ENCODE results near the gene INSR. TPM values are rescaled to one million over a fixed set of nuclear protein-coding genes. Genes with fewer than 3 reads are reported as not detected.

Gene INSR
- total and polyA plus RNA-seq, 2 of the 8 experiments (the other 6 are each of a cell fraction or from before 2014, with no cell fraction given), result 13.1 to 48.7 TPM

DNA sequence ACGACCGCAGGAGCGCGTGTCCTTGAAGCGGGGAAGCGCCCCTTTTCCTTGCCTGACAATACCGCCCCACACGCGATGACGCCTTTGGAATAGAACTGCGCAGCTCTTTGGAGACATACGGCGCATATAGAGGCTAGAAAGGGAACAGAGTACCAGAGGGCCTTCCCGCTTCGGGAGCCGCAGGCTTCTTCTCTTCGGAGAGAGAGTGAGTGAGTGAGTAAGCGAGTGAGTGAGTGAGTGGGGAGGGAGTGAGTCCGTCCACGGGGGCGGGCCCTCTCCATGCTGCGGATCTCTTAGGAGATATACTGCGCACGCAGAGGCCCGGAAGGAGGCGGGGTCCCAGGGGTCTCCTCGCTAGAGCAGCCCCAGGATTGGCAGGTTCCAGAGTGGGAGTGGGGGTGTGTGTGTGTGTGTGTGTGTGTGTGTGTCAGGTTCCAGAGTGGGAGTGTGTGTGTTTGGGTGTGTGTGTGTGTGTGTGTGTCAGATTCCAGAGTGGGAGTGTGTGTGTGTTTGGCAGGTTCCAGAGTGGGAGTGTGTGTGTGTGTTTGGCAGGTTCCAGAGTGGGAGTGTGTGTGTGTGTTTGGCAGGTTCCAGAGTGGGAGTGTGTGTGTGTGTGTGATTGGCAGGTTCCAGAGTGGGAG, 97.0 kb downstream of the INSR start:
- Histone ChIP-seq H2BK15ac (ENCODE audit: low read length) (0 out of 2 replicates have a peak overlapping the region, but pooled peaks have one; percentile 88), H3K4me3 (ENCODE audit: extremely low read depth in 1 of 4, insufficient read depth in 2 of 4, low read depth in 3 of 4, low read length in 4 of 4) (peak overlapping the region; percentile 29 to 85 (median 50)), H2AFZ (ENCODE audit: low read length) (no peak overlapping the region), H3K79me2 (ENCODE audit: control insufficient read depth in 1 of 2, insufficient read depth in 2 of 2, low read length in 2 of 2) (no peaks in the 10 kb centered on the region; a peak in 1 of 4 replicates), H3K36me3 (ENCODE audit: control insufficient read depth in 2 of 4, insufficient read depth in 4 of 4, low read length in 3 of 4) (no peaks in the 10 kb centered on the region), H2AK5ac (ENCODE audit: low read depth, low read length) (peak overlapping the region; percentile 41; the same call in 1 of the 2 replicates), H3K18ac (ENCODE audit: extremely low read depth, low read length) (peak overlapping the region; percentile 78; the same call in 1 of the 2 replicates), H4K20me1 (replicated peaks in 1 of 2; ENCODE audit: control insufficient read depth in 1 of 2, insufficient read depth in 2 of 2, low read length in 2 of 2) (no peaks in the 10 kb centered on the region), H3K23me2 (ENCODE audit: low read depth, low read length) (peaks cover 1% of the 10 kb centered on the region; the same call in 1 of the 2 replicates), H2BK120ac (replicated peaks; ENCODE audit: low read depth, low read length) (no peak overlapping the region), H3K23ac (ENCODE audit: insufficient read length) (no peak overlapping the region), H3K9me3 (ENCODE audit: insufficient read depth in 2 of 2, low read depth in 1 of 2, low read length in 1 of 2) (no peaks in the 10 kb centered on the region), H3K79me1 (ENCODE audit: low read depth, low read length) (no peaks in the 10 kb centered on the region; the same call in 1 of the 2 replicates), H2BK20ac (ENCODE audit: low read length) (no peak overlapping the region), H3K27me3 (replicated peaks in 1 of 4; ENCODE audit: control insufficient read depth in 3 of 4, extremely low read depth in 1 of 4, insufficient read depth in 3 of 4, low read length in 3 of 4) (no peaks in the 10 kb centered on the region), H2BK5ac (ENCODE audit: low read depth, low read length) (peak overlapping the region; percentile 98), H4K8ac (ENCODE audit: extremely low read depth, insufficient read depth, low read length) (peak overlapping the region; percentile 89), H3K27ac (ENCODE audit: low read depth, low read length) (0 out of 2 replicates have a peak overlapping the region, but pooled peaks have one; percentile 73), H4K91ac (replicated peaks; ENCODE audit: insufficient read length, low read length) (no peak overlapping the region), H4K5ac (ENCODE audit: insufficient read length, low read depth, low read length) (peak overlapping the region; percentile 60), H3K4me1 (replicated peaks in 1 of 4; ENCODE audit: control insufficient read depth in 3 of 4, insufficient read depth in 4 of 4, low read length in 3 of 4) (peaks cover 0 to 3% (median 0%) of the 10 kb centered on the region in 4 experiments; a peak in 3 of 7 replicates), H3K56ac (replicated peaks; ENCODE audit: insufficient read length, low read depth, low read length) (peak overlapping the region; percentile 30), H3K9ac (replicated peaks in 1 of 4; ENCODE audit: extremely low read depth in 1 of 4, low read depth in 3 of 4, low read length in 3 of 4) (no peak overlapping the region), H2BK12ac (ENCODE audit: low read depth, low read length) (peak overlapping the region; percentile 97), H3K4ac (replicated peaks; ENCODE audit: insufficient read length, low read depth, low read length) (no peak overlapping the region), H3K14ac (ENCODE audit: insufficient read length) (no peak overlapping the region), H3K4me2 (ENCODE audit: insufficient read depth in 1 of 2, low read depth in 2 of 2, low read length in 2 of 2) (peak overlapping the region; percentile 65 to 74)
- ChIA-PET CTCF (ENCODE audit: partially characterized antibody) (interaction anchor here (0.9 to 1.2 kb wide), 2 partner anchors 48 to 97 kb away, joined by 3 to 4 read pairs; partner anchors contain the start of gene INSR), POLR2A (ENCODE audit: partially characterized antibody) (interaction anchor here (1.2 to 2.9 kb wide), 3 partner anchors 11 to 97 kb away, joined by 3 to 8 read pairs (median 3); partner anchors contain the start of gene INSR)
- DNase-seq (ENCODE audit: low read depth in 1 of 2, low spot score in 2 of 2), result peak; percentile 44 to 80
- FAIRE-seq, result no peak
- 4% methylated on average over 16 of the region's 27 CpGs; no CpG with 5 or more reads in 1 of the 2 experiments for WGBS, 2 experiments (ENCODE audit: extremely low coverage in 1 of 2, insufficient coverage in 1 of 2, insufficient read length in 1 of 2, insufficient replicate concordance in 2 of 2, low coverage in 1 of 2, low lambda C conversion rate in 2 of 2, missing lambda C conversion rate in 1 of 2)
- TF ChIP-seq GABPA (IDR thresholded peaks at IDR 0.05; ENCODE audit: borderline replicate concordance, insufficient read depth, low read length), result no peak
- TF ChIP-seq EP300 (IDR thresholded peaks at IDR 0.05; ENCODE audit: borderline replicate concordance in 1 of 2, low read depth in 2 of 2, low read length in 2 of 2), result peak in 1 of 2 experiments; percentile 14; a peak in 1 of 3 replicates
- TF ChIP-seq JUND (IDR thresholded peaks at IDR 0.05; ENCODE audit: low read length), result 0 out of 2 replicates have a peak, but pooled peaks have one; percentile 19
- TF ChIP-seq PHF8 (conservative IDR thresholded peaks at IDR 0.05; ENCODE audit: low read depth, low read length), result no peak
- TF ChIP-seq BACH1 (IDR thresholded peaks at IDR 0.05; ENCODE audit: low read length), result peak; percentile 57
- TF ChIP-seq YY1 (IDR thresholded peaks at IDR 0.05; ENCODE audit: low read depth, low read length), result peak; percentile 61; the same call in 1 of the 2 replicates
- no peak for TF ChIP-seq TBP (IDR thresholded peaks at IDR 0.05; ENCODE audit: low read depth, low read length)
- TF ChIP-seq, protein P1, sequence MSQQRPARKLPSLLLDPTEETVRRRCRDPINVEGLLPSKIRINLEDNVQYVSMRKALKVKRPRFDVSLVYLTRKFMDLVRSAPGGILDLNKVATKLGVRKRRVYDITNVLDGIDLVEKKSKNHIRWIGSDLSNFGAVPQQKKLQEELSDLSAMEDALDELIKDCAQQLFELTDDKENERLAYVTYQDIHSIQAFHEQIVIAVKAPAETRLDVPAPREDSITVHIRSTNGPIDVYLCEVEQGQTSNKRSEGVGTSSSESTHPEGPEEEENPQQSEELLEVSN (IDR thresholded peaks at IDR 0.05), result peak; percentile 79
- TF ChIP-seq SIRT6 (IDR thresholded peaks at IDR 0.05; ENCODE audit: low read length), result no peak
- TF ChIP-seq CHD1 (IDR thresholded peaks at IDR 0.05; ENCODE audit: low read depth, low read length), result no peak
- no peak for TF ChIP-seq SUZ12 (IDR thresholded peaks at IDR 0.05; ENCODE audit: low read length)

Measured in H1 (cell line).